HG02981 (cell line): ENCODE results near the gene SPOCK1.

Source experiments
- ATAC-seq: cut with Tn5 transposase; IDR thresholded peaks from one replicate; pipeline ENCODE4 v1.9.1; 2021; ENCODE audit warnings: mild to moderate bottlenecking, moderate library complexity; ENCODE audit not compliant: unreplicated experiment

The SPOCK1 gene

GRCh38 chr5:137496919-137497318 lies 2.2 kb downstream of the SPOCK1 start:
- ATAC-seq: no peak

- ATAC-seq: no peak
Measured at GRCh38 chr5:137492331-137492730, 6.8 kb downstream of the SPOCK1 start.

- ATAC-seq: no peak
Measured at GRCh38 chr5:137491121-137491520, 8.0 kb downstream of the SPOCK1 start.

GRCh38 chr5:137490591-137490990 lies 8.5 kb downstream of the SPOCK1 start:
- no peak for ATAC-seq

- ATAC-seq: no peak
Measured at GRCh38 chr5:137488974-137489373, 10.2 kb downstream of the SPOCK1 start.

GRCh38 chr5:137488516-137488915 lies 10.6 kb downstream of the SPOCK1 start:
- no peak for ATAC-seq

- ATAC-seq: no peak
Measured at GRCh38 chr5:137487600-137487999, 11.5 kb downstream of the SPOCK1 start.

- no peak for ATAC-seq
Measured at GRCh38 chr5:137486707-137487106, 12.4 kb downstream of the SPOCK1 start.

GRCh38 chr5:137481596-137481995 lies 17.5 kb downstream of the SPOCK1 start:
- ATAC-seq: no peak

- no peak for ATAC-seq
Measured at GRCh38 chr5:137478043-137478442, 21.1 kb downstream of the SPOCK1 start.

GRCh38 chr5:137470921-137471220 lies 28.3 kb downstream of the SPOCK1 start:
- no peak for ATAC-seq

- no peak for ATAC-seq
Measured at GRCh38 chr5:137470111-137470920, 28.8 kb downstream of the SPOCK1 start.

GRCh38 chr5:137466889-137467288 lies 32.2 kb downstream of the SPOCK1 start:
- ATAC-seq: no peak

GRCh38 chr5:137465930-137466329 lies 33.2 kb downstream of the SPOCK1 start:
- ATAC-seq: no peak

GRCh38 chr5:137462816-137463520 lies 36.2 kb downstream of the SPOCK1 start:
- no peak for ATAC-seq

GRCh38 chr5:137462265-137462590 lies 36.9 kb downstream of the SPOCK1 start:
- no peak for ATAC-seq

GRCh38 chr5:137461391-137462264 lies 37.5 kb downstream of the SPOCK1 start:
- no peak for ATAC-seq

GRCh38 chr5:137454671-137455070 lies 44.5 kb downstream of the SPOCK1 start:
- no peak for ATAC-seq

- ATAC-seq: no peak
Measured at GRCh38 chr5:137453483-137454080, 45.5 kb downstream of the SPOCK1 start.

GRCh38 chr5:137450759-137451158 lies 48.4 kb downstream of the SPOCK1 start:
- no peak for ATAC-seq

GRCh38 chr5:137448868-137449267 lies 50.3 kb downstream of the SPOCK1 start:
- ATAC-seq: no peak
